ENCODE results near the gene KIAA0040.

DNA sequence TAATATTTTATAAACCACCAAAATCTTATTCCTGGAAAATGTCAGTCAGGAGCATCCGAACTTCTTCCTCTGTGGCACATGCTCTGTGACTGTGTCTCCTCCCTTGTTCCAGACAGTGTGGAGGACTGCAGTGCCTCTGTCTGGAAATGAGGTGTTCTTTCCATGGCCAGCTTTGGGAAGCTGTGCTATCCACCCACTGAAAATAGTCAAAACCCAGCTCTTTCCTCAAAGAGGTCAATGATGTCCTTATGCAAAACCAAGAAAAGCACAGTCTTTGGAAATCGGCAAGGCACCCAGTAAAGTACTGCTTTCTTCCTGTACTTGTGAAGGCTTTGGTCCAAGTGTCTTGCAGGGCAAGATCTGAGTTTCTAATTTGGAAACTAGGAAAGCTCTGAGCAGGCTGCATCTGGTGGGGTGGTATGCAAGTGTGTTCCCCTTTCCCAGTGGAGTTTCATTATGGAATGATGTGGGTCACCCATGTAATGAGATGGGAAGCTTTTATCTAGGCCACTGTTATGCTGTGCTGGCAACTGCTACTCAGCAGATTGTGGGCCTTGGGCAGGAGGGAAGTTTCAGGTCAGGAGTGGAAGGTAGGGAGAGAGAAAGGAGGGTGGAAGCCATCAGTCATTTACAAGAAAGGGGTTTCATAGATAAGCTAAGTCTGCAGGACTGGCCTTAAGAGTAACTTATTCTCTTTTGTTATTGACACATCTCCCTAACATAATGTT, 6.0 kb downstream of the KIAA0040 start:
- TF ChIP-seq, protein P1, sequence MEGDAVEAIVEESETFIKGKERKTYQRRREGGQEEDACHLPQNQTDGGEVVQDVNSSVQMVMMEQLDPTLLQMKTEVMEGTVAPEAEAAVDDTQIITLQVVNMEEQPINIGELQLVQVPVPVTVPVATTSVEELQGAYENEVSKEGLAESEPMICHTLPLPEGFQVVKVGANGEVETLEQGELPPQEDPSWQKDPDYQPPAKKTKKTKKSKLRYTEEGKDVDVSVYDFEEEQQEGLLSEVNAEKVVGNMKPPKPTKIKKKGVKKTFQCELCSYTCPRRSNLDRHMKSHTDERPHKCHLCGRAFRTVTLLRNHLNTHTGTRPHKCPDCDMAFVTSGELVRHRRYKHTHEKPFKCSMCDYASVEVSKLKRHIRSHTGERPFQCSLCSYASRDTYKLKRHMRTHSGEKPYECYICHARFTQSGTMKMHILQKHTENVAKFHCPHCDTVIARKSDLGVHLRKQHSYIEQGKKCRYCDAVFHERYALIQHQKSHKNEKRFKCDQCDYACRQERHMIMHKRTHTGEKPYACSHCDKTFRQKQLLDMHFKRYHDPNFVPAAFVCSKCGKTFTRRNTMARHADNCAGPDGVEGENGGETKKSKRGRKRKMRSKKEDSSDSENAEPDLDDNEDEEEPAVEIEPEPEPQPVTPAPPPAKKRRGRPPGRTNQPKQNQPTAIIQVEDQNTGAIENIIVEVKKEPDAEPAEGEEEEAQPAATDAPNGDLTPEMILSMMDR (IDR thresholded peaks at IDR 0.05; ENCODE audit: low read depth, low read length, missing input control) = no peak
- TF ChIP-seq, protein P2, sequence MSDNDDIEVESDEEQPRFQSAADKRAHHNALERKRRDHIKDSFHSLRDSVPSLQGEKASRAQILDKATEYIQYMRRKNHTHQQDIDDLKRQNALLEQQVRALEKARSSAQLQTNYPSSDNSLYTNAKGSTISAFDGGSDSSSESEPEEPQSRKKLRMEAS (IDR thresholded peaks at IDR 0.05) = no peak
- TF ChIP-seq, protein P3, sequence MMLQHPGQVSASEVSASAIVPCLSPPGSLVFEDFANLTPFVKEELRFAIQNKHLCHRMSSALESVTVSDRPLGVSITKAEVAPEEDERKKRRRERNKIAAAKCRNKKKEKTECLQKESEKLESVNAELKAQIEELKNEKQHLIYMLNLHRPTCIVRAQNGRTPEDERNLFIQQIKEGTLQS (IDR thresholded peaks at IDR 0.05) = no peak
- TF ChIP-seq HNF4A (conservative IDR thresholded peaks at IDR 0.05) (no peak), RAD21 (IDR thresholded peaks at IDR 0.05) (no peak), NR2F2 (IDR thresholded peaks at IDR 0.05) (no peak), YY1 (IDR thresholded peaks at IDR 0.05) (no peak), SP1 (IDR thresholded peaks at IDR 0.05) (no peak), TAF1 (conservative IDR thresholded peaks at IDR 0.05) (no peak), GABPA (IDR thresholded peaks at IDR 0.05 in 1 of 2, conservative IDR thresholded peaks at IDR 0.05 in 1 of 2) (no peak), JUND (IDR thresholded peaks at IDR 0.05) (no peak), EGR1 (IDR thresholded peaks at IDR 0.05; ENCODE audit: low read depth in 2 of 2) (no peak), FOXA2 (IDR thresholded peaks at IDR 0.05) (no peak)
- TF ChIP-seq, protein P4, sequence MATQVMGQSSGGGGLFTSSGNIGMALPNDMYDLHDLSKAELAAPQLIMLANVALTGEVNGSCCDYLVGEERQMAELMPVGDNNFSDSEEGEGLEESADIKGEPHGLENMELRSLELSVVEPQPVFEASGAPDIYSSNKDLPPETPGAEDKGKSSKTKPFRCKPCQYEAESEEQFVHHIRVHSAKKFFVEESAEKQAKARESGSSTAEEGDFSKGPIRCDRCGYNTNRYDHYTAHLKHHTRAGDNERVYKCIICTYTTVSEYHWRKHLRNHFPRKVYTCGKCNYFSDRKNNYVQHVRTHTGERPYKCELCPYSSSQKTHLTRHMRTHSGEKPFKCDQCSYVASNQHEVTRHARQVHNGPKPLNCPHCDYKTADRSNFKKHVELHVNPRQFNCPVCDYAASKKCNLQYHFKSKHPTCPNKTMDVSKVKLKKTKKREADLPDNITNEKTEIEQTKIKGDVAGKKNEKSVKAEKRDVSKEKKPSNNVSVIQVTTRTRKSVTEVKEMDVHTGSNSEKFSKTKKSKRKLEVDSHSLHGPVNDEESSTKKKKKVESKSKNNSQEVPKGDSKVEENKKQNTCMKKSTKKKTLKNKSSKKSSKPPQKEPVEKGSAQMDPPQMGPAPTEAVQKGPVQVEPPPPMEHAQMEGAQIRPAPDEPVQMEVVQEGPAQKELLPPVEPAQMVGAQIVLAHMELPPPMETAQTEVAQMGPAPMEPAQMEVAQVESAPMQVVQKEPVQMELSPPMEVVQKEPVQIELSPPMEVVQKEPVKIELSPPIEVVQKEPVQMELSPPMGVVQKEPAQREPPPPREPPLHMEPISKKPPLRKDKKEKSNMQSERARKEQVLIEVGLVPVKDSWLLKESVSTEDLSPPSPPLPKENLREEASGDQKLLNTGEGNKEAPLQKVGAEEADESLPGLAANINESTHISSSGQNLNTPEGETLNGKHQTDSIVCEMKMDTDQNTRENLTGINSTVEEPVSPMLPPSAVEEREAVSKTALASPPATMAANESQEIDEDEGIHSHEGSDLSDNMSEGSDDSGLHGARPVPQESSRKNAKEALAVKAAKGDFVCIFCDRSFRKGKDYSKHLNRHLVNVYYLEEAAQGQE (IDR thresholded peaks at IDR 0.05) = no peak
